ENCODE measurements around the gene BCAM.

The BCAM gene

GRCh38 chr19:44789943-44790483, 18.9 kb upstream of the BCAM start:
- ChIA-PET CTCF (interaction anchor here (1.3 to 1.5 kb wide), 2 partner anchors 19 to 66 kb away, joined by 6 to 7 read pairs; no protein-coding TSS in a partner anchor), POLR2A (no interaction called here)
- DNase-seq (ENCODE audit: extremely low spot score), result no peak
- TF ChIP-seq, protein P1, sequence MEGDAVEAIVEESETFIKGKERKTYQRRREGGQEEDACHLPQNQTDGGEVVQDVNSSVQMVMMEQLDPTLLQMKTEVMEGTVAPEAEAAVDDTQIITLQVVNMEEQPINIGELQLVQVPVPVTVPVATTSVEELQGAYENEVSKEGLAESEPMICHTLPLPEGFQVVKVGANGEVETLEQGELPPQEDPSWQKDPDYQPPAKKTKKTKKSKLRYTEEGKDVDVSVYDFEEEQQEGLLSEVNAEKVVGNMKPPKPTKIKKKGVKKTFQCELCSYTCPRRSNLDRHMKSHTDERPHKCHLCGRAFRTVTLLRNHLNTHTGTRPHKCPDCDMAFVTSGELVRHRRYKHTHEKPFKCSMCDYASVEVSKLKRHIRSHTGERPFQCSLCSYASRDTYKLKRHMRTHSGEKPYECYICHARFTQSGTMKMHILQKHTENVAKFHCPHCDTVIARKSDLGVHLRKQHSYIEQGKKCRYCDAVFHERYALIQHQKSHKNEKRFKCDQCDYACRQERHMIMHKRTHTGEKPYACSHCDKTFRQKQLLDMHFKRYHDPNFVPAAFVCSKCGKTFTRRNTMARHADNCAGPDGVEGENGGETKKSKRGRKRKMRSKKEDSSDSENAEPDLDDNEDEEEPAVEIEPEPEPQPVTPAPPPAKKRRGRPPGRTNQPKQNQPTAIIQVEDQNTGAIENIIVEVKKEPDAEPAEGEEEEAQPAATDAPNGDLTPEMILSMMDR (IDR thresholded peaks at IDR 0.05; ENCODE audit: control extremely low read depth, extremely low read depth, low read depth, missing control alignments), result no peak

DNA sequence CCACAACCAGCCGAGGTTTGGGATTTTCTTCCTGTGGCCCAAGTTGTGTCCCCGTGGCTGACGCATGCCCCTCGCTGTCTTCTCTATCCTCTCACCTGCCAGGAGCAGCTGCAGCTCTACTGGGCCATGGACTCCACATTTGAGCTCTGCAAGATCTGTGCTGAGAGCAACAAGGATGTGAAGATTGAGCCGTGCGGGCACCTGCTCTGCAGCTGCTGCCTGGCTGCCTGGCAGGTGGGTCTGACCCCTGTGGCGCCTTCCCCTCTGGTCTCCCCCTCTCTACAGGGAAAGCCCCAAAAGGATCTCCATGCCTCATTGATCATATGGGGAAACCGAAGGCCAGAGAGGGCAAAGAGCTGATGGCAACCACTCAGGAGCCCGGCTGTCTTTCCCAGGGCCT, 16.6 kb upstream of the BCAM start:
- DNase-seq (ENCODE audit: extremely low spot score), result peak; percentile 32
- POLR2A ChIA-PET, result no interaction called here
- TF ChIP-seq, protein P1 (IDR thresholded peaks at IDR 0.05; ENCODE audit: control extremely low read depth, extremely low read depth, low read depth, missing control alignments), result no peak
- CTCF ChIA-PET, result interaction anchor here (1.9 to 3.0 kb wide), 2 partner anchors 8 to 68 kb away, joined by 10 to 18 read pairs; no protein-coding TSS in a partner anchor

DNA sequence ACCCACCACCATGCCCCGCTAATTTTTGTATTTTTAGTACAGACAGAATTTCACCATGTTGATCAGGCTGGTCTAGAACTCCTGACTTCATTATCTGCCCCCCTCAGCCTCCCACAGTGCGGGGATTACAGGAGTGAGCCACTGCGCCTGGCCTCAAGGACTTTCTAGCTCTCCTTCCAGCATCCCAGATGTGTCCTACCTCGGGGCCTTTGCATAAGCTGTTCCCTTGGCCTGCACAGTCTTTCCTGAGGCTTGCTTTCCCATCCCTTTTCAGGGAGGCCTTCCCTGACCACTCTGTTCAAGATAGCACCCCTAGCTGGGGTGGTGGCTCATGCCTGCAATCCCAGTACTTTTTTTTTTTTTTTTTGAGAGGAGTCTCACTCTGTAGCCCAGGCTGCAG, 14.3 kb upstream of the BCAM start:
- TF ChIP-seq, protein P1 (IDR thresholded peaks at IDR 0.05; ENCODE audit: control extremely low read depth, extremely low read depth, low read depth, missing control alignments), result no peak
- ChIA-PET POLR2A (no interaction called here), CTCF (interaction anchor here (0.9 to 1.8 kb wide), 5 partner anchors 8 to 71 kb away, joined by 3 to 6 read pairs (median 3); no protein-coding TSS in a partner anchor)
- DNase-seq (ENCODE audit: extremely low spot score), result no peak

GRCh38 chr19:44795398-44795987, 13.4 kb upstream of the BCAM start:
- TF ChIP-seq, protein P1 (IDR thresholded peaks at IDR 0.05; ENCODE audit: control extremely low read depth, extremely low read depth, low read depth, missing control alignments), result no peak
- ChIA-PET POLR2A (no interaction called here), CTCF (interaction anchor here (0.9 to 1.8 kb wide), 6 partner anchors 9 to 72 kb away, joined by 3 to 6 read pairs (median 4); no protein-coding TSS in a partner anchor)
- no peak for DNase-seq (ENCODE audit: extremely low spot score)

GRCh38 chr19:44796701-44797115, 12.2 kb upstream of the BCAM start:
- no peak for DNase-seq (ENCODE audit: extremely low spot score)
- ChIA-PET CTCF (interaction anchor here (0.9 kb wide), 1 partner anchor 12 kb away, joined by 6 read pairs; no protein-coding TSS in a partner anchor), POLR2A (no interaction called here)

GRCh38 chr19:44799627-44800346, 9.1 kb upstream of the BCAM start:
- CTCF ChIA-PET, result interaction anchor here (2.6 to 2.7 kb wide), 2 partner anchors 16 to 76 kb away, joined by 8 to 12 read pairs; no protein-coding TSS in a partner anchor
- no peak for DNase-seq (ENCODE audit: extremely low spot score)
- POLR2A ChIA-PET, result no interaction called here
- TF ChIP-seq, protein P1 (IDR thresholded peaks at IDR 0.05; ENCODE audit: control extremely low read depth, extremely low read depth, low read depth, missing control alignments), result no peak

More at GRCh38 chr19:44796701-44797115, 12.2 kb upstream of the BCAM start:
- TF ChIP-seq, protein P1 (IDR thresholded peaks at IDR 0.05; ENCODE audit: control extremely low read depth, extremely low read depth, low read depth, missing control alignments), result no peak
